ENCODE measurements around the gene KCTD20.
"Not testable (repeated sequence)": the region's sequence is repeated elsewhere in the genome, so short reads cannot be mapped to it uniquely, and the experiment has no call there.

Gene KCTD20

DNA sequence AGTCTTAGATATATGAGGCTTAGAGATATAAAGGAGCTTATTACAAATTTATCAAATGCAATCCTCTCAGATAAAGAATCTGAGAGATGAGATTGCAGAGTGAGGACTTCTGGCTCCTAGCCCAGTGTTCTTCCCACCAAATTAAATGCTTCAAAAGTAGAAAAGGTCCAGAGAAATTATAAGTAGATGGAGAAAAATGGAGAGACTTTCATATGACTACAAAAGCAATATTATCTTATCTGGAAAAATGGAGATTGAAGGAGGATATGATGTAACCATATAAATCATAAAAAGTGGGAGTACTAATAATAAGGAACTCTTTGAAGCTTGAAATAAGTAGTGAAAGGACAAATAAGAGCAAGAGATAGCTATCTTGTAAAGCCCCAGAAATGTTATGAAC is 2.8 kb downstream of the KCTD20 start:
- DNase-seq: no peak

DNA sequence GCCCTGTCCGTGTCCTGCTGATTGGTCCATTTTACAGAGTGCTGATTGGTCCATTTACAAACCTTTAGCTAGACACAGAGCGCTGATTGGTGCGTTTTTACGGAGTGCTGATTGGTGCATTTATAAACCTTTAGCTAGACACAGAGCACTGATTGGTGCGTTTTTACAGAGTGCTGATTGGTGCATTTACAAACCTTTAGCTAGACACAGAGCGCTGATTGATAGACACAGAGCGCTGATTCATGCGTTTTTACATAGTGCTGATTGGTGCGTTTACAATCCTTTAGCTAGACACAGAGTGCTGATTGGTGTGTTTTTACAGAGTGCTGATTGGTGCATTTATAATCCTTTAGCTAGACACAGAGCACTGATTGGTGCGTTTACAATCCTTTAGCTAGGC is 6.4 kb downstream of the KCTD20 start:
- DNase-seq: not testable (repeated sequence)

DNA sequence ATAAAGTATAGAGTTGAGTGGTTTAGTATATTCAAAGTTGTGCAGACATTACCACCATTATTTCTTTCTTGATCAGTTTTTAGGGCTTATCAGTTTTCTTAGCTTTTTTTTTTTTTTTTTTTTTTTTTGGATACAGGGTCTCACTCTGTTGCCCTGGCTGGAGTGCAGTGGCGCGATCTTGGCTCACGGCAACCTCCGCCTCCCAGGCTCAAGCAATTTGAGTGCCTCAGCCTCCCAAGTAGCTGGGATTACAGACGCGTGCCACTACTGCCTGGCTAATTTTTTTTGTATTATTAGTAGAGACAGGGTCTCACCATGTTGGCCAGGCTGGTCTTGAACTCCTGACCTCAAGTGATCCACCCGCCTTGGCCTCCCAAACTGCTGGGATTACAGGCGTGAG is 10.1 kb downstream of the KCTD20 start:
- DNase-seq: not testable (repeated sequence)

DNA sequence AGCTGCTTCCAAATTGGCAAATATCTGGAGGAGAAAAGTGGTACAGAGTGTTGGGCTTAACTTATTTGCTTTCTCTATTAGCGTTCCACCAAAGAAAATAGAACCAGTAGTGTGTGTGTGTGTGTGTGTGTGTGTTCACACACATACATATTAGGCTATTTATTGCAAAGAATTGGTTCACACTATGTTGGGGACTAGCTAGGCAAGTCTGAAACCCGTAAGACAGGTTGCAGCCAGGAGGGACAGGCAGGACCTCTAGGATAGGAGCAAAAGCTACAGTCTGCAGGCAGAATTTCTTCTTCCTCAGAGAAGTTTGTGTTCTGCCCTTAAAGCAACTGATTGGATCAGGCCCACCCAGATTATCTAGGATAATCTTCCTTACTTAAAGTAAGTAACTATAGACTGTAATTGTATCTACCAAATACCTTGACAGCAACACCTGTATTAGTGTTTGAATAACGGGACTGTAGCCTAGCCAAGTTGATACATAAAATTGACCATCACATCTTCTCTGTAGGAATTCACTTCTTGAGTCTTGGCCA is 12.8 kb downstream of the KCTD20 start:
- no peak for DNase-seq

DNA sequence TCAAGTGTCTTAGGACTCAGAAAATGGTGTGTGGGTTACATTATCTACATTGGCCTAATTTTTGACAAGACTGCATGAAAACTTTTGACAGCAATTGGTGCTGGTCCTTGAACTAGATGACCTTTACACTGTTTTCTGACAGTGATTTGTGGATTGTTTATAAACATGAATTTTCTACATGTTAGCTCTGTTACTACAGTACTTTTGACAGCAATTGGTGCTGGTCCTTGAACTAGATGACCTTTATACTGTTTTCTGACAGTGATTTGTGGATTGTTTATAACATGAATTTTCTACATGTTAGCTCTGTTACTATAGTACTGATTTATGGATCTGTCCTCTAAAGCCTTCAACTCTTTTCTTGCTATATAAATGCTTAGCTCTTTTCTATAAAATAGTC is 16.7 kb downstream of the KCTD20 start:
- no peak for DNase-seq

- DNase-seq: no peak
Observed at GRCh38 chr6:36460916-36461315, 18.1 kb downstream of the KCTD20 start.

DNA sequence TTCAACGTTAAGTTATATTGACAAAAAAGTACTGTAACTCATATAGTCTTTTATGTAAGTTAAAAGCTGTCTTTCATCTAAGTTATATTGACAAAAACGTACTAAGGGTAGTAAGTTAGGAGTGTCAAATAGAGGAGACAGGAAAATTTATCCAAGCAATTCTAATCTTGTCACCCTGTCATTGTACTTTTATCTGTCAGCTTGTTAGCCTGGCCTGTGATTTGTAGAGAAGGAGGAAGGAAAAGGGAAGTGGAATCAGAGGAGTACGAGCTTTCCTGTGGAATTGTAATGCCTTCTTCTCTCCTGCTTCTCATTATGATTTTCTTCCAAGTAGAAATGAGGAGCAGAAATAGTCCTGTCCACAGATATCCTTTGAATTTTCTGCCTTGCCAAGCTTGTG is 18.8 kb downstream of the KCTD20 start:
- DNase-seq: no peak

GRCh38 chr6:36463676-36464075 is 20.9 kb downstream of the KCTD20 start:
- DNase-seq: no peak

GRCh38 chr6:36464233-36464632 is 21.4 kb downstream of the KCTD20 start:
- no peak for DNase-seq

DNA sequence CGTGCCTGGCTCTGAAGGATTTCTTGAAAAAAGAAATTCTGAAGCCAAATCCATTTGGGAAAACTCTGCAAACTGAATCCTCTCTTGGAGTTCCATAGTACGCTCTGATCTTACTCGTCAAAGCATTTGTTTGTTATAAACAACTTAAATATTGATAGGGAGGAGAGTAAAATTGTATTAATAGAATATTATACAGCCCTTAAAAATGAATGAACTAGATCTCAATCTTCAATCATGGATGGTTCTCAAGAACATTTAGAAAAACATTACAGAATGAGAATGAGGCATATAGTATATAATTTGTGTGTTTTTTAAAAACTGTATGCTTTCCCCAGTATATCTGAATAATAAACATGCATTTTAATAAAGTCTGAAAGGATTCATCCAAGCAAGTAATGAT is 24.8 kb downstream of the KCTD20 start:
- DNase-seq: no peak

DNA sequence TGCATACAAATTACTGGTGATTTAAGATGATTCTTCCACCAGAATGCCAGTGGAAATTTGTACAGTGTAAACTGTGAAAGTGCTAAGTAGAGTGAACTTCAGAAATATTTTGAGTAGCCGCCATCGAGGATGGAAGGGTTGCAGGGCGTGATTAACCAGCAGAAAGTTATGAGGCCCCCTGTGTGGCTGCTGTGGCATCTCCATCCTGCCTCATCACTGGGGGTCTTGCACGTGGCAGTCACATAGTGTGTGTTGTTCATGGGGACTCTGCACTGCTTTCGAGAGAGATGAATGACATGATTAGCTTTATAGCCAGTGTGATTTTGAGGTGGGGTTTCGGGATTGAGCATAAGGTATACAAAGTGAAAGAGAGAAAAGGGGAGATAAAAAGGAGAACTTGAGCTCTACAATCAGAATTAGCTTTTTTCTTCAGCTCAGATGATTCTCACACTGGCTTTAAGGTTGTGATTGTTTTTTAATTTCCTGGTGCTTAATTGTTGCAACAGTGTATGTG is 26.4 kb downstream of the KCTD20 start:
- DNase-seq: no peak

GRCh38 chr6:36469946-36470345 is 27.1 kb downstream of the KCTD20 start:
- DNase-seq: no peak

- no peak for DNase-seq
Observed at GRCh38 chr6:36478051-36478526, 35.3 kb downstream of the KCTD20 start.

DNA sequence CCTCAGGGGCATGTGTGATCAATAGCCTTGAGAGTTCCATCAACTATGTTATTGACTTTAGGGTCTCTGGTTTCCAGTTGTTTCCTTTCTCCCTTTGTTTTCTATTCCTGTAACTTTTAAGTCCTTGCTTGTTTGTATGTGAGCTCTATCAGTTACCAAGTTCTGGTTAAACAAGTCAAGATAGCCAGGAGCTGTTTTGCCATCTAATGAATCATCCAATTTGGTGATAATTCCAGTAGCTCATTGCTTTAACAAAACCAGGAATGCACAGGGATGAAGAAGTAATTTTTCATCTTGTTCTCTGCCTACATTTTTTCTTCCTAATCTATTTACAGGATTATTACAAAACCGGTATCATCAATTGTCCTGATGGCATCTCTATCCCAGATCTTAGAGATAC is 36.5 kb downstream of the KCTD20 start:
- no peak for DNase-seq

GRCh38 chr6:36483326-36483725 is 40.5 kb downstream of the KCTD20 start:
- DNase-seq: not testable (repeated sequence)

DNA sequence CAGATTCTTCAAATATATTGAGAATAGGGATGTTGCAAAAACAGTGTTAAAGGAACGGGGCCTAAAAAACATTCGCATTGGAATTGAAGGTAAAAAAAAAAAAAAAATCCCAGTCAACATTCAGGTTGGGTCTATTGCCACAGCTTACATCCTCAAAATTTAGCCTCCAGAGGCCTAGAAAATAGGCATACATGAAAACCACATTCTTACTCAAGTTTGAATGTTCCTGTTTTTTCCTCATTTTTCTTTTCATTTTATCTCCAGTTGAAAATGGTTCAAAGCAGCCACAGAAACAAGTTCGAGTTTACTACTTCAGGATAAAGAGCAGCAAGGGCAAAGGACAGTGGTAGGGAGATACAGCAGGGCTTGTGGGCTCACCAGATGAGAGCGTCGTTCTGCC is 41.9 kb downstream of the KCTD20 start:
- no peak for DNase-seq

DNA sequence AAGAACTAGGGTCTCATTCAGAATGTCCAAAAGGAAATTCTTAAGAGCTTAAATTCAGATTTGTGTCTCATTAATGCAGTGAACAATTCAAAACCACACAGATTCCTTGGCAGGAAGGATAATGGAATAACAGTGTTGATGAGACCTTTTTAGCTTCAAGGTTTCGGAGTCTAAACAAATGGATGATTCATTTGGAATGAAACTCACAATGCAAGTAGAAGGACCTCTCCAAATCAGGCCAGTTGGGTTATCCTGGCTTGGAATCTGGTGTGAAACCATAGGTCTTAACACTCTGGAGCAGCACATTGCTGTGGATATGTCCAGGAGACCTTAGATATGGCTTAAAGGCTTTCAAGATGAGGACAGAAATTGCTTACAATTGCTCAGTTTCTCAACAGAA is 44.9 kb downstream of the KCTD20 start:
- DNase-seq: no peak

DNA sequence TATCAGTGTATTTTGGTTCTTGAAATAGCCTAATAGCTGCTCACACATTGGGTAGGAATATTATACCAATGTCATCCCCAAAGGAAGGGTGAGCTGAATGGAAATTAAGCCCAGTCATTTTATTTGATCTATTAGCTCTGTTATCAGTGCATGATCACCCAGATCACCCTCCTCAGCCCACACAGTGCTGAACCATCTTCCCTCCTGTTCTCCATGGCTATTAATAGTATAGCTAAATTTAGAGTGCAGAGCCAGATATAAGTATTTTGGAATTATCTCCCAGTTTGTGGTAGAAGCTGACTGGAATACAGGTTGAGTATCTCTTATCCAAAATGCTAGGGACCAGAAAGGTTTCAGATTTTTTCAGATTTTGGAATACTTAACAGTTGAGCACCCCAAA is 45.4 kb downstream of the KCTD20 start:
- no peak for DNase-seq

- no peak for DNase-seq
Observed at GRCh38 chr6:36489426-36489825, 46.6 kb downstream of the KCTD20 start.

GRCh38 chr6:36491378-36491965 is 48.7 kb downstream of the KCTD20 start:
- no peak for DNase-seq

- no peak for DNase-seq
Observed at GRCh38 chr6:36492092-36492491, 49.3 kb downstream of the KCTD20 start.

DNA sequence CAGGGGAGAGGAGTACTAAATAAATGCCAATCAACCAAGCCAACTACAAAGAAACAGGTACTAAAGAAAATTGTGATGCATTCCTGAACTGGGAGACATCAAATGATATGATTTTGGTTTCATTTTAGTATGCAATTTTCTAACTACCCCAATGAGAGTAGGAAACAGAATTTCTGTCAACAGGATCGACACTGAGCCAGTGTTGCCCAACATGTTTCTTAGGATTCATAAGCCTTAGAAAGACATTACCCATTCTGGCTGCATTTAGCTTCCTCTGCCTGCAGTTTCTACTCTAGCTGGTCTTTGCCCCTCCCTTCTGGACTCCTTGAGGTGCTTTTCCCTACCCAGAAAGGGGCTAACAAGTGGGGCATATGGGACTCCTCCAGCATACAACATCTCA is 49.8 kb downstream of the KCTD20 start:
- no peak for DNase-seq

- DNase-seq: no peak
Observed at GRCh38 chr6:36493319-36493718, 50.5 kb downstream of the KCTD20 start.

DNA sequence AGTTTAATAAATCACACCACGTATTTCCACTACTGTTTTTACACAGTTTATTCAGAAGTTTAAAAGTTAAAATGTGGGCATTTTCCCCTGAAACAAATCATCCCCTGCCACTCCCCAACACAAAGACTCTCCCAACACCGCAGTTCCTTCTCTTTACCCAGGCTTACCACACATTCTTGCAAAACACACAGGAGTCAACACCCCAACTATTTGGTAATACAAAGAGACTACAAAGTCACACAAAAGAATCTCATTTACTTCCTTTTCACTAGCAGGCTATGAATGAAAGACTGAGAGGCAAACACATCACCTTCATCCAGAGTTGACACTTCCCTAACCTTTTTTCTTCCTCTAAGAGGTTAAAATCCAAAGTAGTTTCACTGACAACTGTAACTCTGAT is 51.1 kb downstream of the KCTD20 start:
- no peak for DNase-seq

DNA sequence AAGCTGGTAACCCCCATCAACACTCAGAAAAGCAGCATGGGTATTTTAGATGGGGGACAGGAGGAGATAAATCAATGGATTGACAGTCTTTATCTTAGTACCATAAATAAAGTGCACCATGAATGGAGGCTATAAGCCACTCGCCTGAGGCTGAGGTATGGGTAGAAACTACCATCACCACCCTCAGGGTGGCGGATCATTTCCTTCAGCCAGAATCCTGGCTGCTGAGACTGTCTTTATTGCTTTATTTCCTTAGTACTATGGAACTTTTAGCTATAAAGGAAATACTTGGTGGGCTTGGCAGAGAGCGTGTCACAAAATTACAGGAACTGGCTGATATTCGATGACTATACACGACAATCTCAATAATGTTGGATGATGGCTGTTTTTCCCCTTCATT is 52.3 kb downstream of the KCTD20 start:
- no peak for DNase-seq
